Endodermal cell (in vitro differentiated cells): ENCODE data around the gene EIF2B4. TPM values are rescaled to one million over a fixed set of nuclear protein-coding genes. Genes with fewer than 3 reads are reported as not detected.

ENCODE experiments used
- DNase-seq: peaks from one replicate; pipeline ENCODE4 v3.0.0-alpha.2; 2017
- H3K27ac ChIP-seq: 2 replicates; pipeline ENCODE4 v1.5.1; 2013; ENCODE audit warnings: mild to moderate bottlenecking, low read depth, low read length, moderate library complexity
- H3K27me3 ChIP-seq: 2 replicates; pipeline ENCODE4 v1.6.1; 2013; ENCODE audit warnings: mild to moderate bottlenecking, low read length, moderate library complexity; ENCODE audit not compliant: insufficient read depth, control insufficient read depth, poor library complexity, severe bottlenecking
- H3K36me3 ChIP-seq: 2 replicates; pipeline ENCODE4 v1.7.0; 2013; ENCODE audit warnings: mild to moderate bottlenecking, low read length, moderate library complexity; ENCODE audit not compliant: control insufficient read depth, insufficient read depth
- H3K4me1 ChIP-seq: one replicate; pipeline ENCODE4 v1.7.0; 2013; ENCODE audit warnings: low read length; ENCODE audit not compliant: control insufficient read depth, insufficient read depth
- H3K4me3 ChIP-seq: 2 replicates; pipeline ENCODE4 v1.5.1; 2013; ENCODE audit warnings: mild to moderate bottlenecking, low read length, moderate library complexity
- H3K9ac ChIP-seq: 2 replicates; pipeline ENCODE4 v1.6.1; 2013; ENCODE audit warnings: mild to moderate bottlenecking, low read length, moderate library complexity; ENCODE audit not compliant: poor library complexity, severe bottlenecking; ENCODE audit errors: extremely low read depth
- H3K9me3 ChIP-seq: 2 replicates; pipeline ENCODE4 v1.6.1; 2013; ENCODE audit warnings: mild to moderate bottlenecking, low read length, moderate library complexity; ENCODE audit not compliant: control insufficient read depth
- H3K27ac Mint-ChIP-seq: 2 replicates; pipeline ENCODE4 v1.8.0; 2020; ENCODE audit warnings: mixed read lengths
- H3K27me3 Mint-ChIP-seq: 2 replicates; pipeline ENCODE4 v1.8.0; 2021; ENCODE audit warnings: mild to moderate bottlenecking, mixed read lengths; ENCODE audit not compliant: insufficient read depth
- H3K36me3 Mint-ChIP-seq: 2 replicates; pipeline ENCODE4 v1.8.0; 2020; ENCODE audit warnings: low read depth, mixed read lengths
- H3K4me1 Mint-ChIP-seq: 2 replicates; pipeline ENCODE4 v1.8.0; 2020; ENCODE audit warnings: mixed read lengths
- H3K4me3 Mint-ChIP-seq: 2 replicates; pipeline ENCODE4 v1.8.0; 2020; ENCODE audit warnings: mild to moderate bottlenecking, moderate library complexity, mixed read lengths
- H3K9me3 Mint-ChIP-seq: 2 replicates; pipeline ENCODE4 v1.8.0; 2020; ENCODE audit warnings: mild to moderate bottlenecking, mixed read lengths
- WGBS, 2 experiments: methylation state at CpG; one replicate each; pipeline versions ENCODE4 v1.1.5 to v1.1.7; 2013; ENCODE audit warnings: missing lambda C conversion rate in 2 of 2, mixed read lengths in 1 of 2; ENCODE audit not compliant: insufficient coverage in 1 of 2, insufficient read length in 1 of 2; 5-methylcytosine and 5-hydroxymethylcytosine counted together
- total RNA-seq, 2 donors: library from RNA; stranded (reverse); fragmentation: NEBNext Ultra II Directional in 1 of 2; extraction: Animal tissue kit (Norgen Biotek cat#: 25700) in 1 of 2; gene quantifications; 2 replicates in 1 of 2; 3 replicates in 1 of 2; pipeline ENCODE4 v1.2.1, GENCODE V29; 2021
- TF ChIP-seq, protein P1 (sequence below): fragments of 200-600 bp; sonication (generic); conservative IDR thresholded peaks from 2 replicates; pipeline ENCODE4 v1.5.0; 2021; ENCODE audit warnings: antibody characterized with exemption, mild to moderate bottlenecking

The EIF2B4 gene
- total RNA-seq, 2 donors from 2014 or later = 56.7 to 58.6 TPM

- peaks cover 16% of the 10 kb centered on the region for H3K9me3 Mint-ChIP-seq
- Histone ChIP-seq H3K4me1 (no peaks in the 10 kb centered on the region), H3K27me3 (no peaks in the 10 kb centered on the region), H3K9me3 (peaks cover 18% of the 10 kb centered on the region), H3K9ac (peak within 1 kb of the TSS; percentile 94), H3K27ac (peak within 1 kb of the TSS; percentile 98), H3K36me3 (no peaks in the 10 kb centered on the region), H3K4me3 (peak within 1 kb of the TSS; percentile 91)
- H3K4me1 Mint-ChIP-seq = peaks cover 20% of the 10 kb centered on the region
- DNase-seq = peak; percentile 98
- WGBS, 2 experiments = 0% methylated on average over 43 to 67 of the region's 67 CpGs
- peaks cover 24% of the 10 kb centered on the region for H3K36me3 Mint-ChIP-seq
- TF ChIP-seq, protein P1, sequence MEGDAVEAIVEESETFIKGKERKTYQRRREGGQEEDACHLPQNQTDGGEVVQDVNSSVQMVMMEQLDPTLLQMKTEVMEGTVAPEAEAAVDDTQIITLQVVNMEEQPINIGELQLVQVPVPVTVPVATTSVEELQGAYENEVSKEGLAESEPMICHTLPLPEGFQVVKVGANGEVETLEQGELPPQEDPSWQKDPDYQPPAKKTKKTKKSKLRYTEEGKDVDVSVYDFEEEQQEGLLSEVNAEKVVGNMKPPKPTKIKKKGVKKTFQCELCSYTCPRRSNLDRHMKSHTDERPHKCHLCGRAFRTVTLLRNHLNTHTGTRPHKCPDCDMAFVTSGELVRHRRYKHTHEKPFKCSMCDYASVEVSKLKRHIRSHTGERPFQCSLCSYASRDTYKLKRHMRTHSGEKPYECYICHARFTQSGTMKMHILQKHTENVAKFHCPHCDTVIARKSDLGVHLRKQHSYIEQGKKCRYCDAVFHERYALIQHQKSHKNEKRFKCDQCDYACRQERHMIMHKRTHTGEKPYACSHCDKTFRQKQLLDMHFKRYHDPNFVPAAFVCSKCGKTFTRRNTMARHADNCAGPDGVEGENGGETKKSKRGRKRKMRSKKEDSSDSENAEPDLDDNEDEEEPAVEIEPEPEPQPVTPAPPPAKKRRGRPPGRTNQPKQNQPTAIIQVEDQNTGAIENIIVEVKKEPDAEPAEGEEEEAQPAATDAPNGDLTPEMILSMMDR = no peak
- peak within 1 kb of the TSS; percentile 94 for H3K4me3 Mint-ChIP-seq
- H3K27ac Mint-ChIP-seq = peak within 1 kb of the TSS; percentile 100
- H3K27me3 Mint-ChIP-seq = no peaks in the 10 kb centered on the region
Observed at GRCh38 chr2:27356382-27357181, 13.6 kb downstream of the EIF2B4 start, which contains the start of gene GTF3C2. GTF3C2 (minus strand) TSS chr2:27356764; CDS start chr2:27343554, 13,210 bp downstream.

GRCh38 chr2:27356056-27356381 lies 14.1 kb downstream of the EIF2B4 start:
- peak overlapping the region; percentile 100 for H3K27ac Mint-ChIP-seq
- Histone ChIP-seq H3K27me3 (no peaks in the 10 kb centered on the region), H3K36me3 (no peaks in the 10 kb centered on the region), H3K4me3 (peak overlapping the region; percentile 91), H3K9ac (peak overlapping the region; percentile 94), H3K9me3 (peaks cover 16% of the 10 kb centered on the region), H3K27ac (peak overlapping the region; percentile 98), H3K4me1 (no peaks in the 10 kb centered on the region)
- no peaks in the 10 kb centered on the region for H3K27me3 Mint-ChIP-seq
- H3K4me3 Mint-ChIP-seq = peak overlapping the region; percentile 94
- TF ChIP-seq, protein P1 = no peak
- peaks cover 22% of the 10 kb centered on the region for H3K36me3 Mint-ChIP-seq
- DNase-seq = peak; percentile 84
- H3K4me1 Mint-ChIP-seq = peaks cover 20% of the 10 kb centered on the region
- peaks cover 14% of the 10 kb centered on the region for H3K9me3 Mint-ChIP-seq
- 0 to 1% methylated on average over 7 to 12 of the region's 12 CpGs for WGBS, 2 experiments

DNA sequence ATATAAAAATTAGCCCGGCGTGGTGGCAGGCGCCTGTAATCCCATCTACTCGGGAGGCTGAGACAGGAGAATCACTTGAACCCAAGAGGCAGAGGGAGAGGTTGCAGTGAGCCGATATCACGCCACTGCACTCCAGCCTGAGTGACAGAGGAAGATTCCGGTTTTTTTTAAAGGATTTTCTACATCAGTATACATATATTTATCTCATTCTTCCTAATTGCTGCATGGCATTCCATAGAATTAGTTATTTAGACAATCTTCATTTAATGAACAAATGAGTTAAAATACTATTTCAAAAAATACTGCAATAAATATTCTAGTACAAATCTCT lies 15.6 kb downstream of the EIF2B4 start:
- H3K27me3 ChIP-seq = no peaks in the 10 kb centered on the region
- H3K27ac ChIP-seq = no peak overlapping the region
- peak overlapping the region; percentile 94 for H3K4me3 Mint-ChIP-seq
- H3K9ac ChIP-seq = no peak overlapping the region
- peaks cover 11% of the 10 kb centered on the region for H3K9me3 ChIP-seq
- peak overlapping the region; percentile 91 for H3K4me3 ChIP-seq
- peaks cover 13% of the 10 kb centered on the region for H3K9me3 Mint-ChIP-seq
- H3K4me1 Mint-ChIP-seq = peaks cover 20% of the 10 kb centered on the region
- peaks cover 23% of the 10 kb centered on the region for H3K36me3 Mint-ChIP-seq
- 94 to 96% methylated on average over 6 to 7 of the region's 7 CpGs for WGBS, 2 experiments
- H3K36me3 ChIP-seq = no peaks in the 10 kb centered on the region
- no peaks in the 10 kb centered on the region for H3K27me3 Mint-ChIP-seq
- H3K4me1 ChIP-seq = no peaks in the 10 kb centered on the region
- no peak for DNase-seq
- TF ChIP-seq, protein P1 = no peak
- H3K27ac Mint-ChIP-seq = peak overlapping the region; percentile 25
